CD4-positive, alpha-beta T cell treated with Interleukin-15 for 1 hour (primary cell): ENCODE results near the gene PRSS38.

ENCODE experiments used
- DNase-seq: peaks from one replicate; pipeline ENCODE4 v3.0.0-alpha.2; 2020

PRSS38 gene

GRCh38 chr1:227779685-227780084, 35.8 kb upstream of the PRSS38 start:
- peak; percentile 2 for DNase-seq

GRCh38 chr1:227780101-227781044, 35.1 kb upstream of the PRSS38 start:
- peak; percentile 13 for DNase-seq

- DNase-seq: peak; percentile 10
Measured at GRCh38 chr1:227781314-227781930, 34.1 kb upstream of the PRSS38 start.

- peak; percentile 9 for DNase-seq
Measured at GRCh38 chr1:227782226-227782625, 33.2 kb upstream of the PRSS38 start.

- peak; percentile 38 for DNase-seq
Measured at GRCh38 chr1:227785094-227785804, 30.2 kb upstream of the PRSS38 start.

- DNase-seq: no peak
Measured at GRCh38 chr1:227785805-227786671, 29.4 kb upstream of the PRSS38 start.

- DNase-seq: no peak
Measured at GRCh38 chr1:227786673-227787512, 28.6 kb upstream of the PRSS38 start.

- DNase-seq: peak; percentile 97
Measured at GRCh38 chr1:227787513-227788270, 27.8 kb upstream of the PRSS38 start.

GRCh38 chr1:227788271-227789083, 27.0 kb upstream of the PRSS38 start:
- DNase-seq: no peak

GRCh38 chr1:227789084-227790033, 26.1 kb upstream of the PRSS38 start:
- DNase-seq: no peak

GRCh38 chr1:227790034-227790400, 25.5 kb upstream of the PRSS38 start:
- no peak for DNase-seq

- DNase-seq: no peak
Measured at GRCh38 chr1:227790868-227791267, 24.6 kb upstream of the PRSS38 start.

GRCh38 chr1:227791425-227792143, 23.9 kb upstream of the PRSS38 start:
- no peak for DNase-seq

GRCh38 chr1:227792216-227793078, 23.0 kb upstream of the PRSS38 start:
- no peak for DNase-seq

- DNase-seq: no peak
Measured at GRCh38 chr1:227793079-227793947, 22.2 kb upstream of the PRSS38 start.
